ENCODE data around the gene BAG3. TPM values are rescaled to one million over a fixed set of nuclear protein-coding genes. Genes with fewer than 3 reads are reported as not detected.
A peak's percentile ranks its signal among the peaks of the same experiment; 100 is the strongest.
"Not testable (repeated sequence)": the region's sequence is repeated elsewhere in the genome, so short reads cannot be mapped to it uniquely, and the experiment has no call there.

The BAG3 gene
- total RNA-seq, 1 experiment from 2014 or later: 27.3 TPM

GRCh38 chr10:119640384-119640783, 10.8 kb upstream of the BAG3 start:
- DNase-seq (ENCODE audit: low read depth): no peak

GRCh38 chr10:119640875-119641526, 10.2 kb upstream of the BAG3 start:
- no peak for DNase-seq (ENCODE audit: low read depth)

- no peak for DNase-seq (ENCODE audit: low read depth)
Measured at GRCh38 chr10:119642556-119643111, 8.5 kb upstream of the BAG3 start.

DNA sequence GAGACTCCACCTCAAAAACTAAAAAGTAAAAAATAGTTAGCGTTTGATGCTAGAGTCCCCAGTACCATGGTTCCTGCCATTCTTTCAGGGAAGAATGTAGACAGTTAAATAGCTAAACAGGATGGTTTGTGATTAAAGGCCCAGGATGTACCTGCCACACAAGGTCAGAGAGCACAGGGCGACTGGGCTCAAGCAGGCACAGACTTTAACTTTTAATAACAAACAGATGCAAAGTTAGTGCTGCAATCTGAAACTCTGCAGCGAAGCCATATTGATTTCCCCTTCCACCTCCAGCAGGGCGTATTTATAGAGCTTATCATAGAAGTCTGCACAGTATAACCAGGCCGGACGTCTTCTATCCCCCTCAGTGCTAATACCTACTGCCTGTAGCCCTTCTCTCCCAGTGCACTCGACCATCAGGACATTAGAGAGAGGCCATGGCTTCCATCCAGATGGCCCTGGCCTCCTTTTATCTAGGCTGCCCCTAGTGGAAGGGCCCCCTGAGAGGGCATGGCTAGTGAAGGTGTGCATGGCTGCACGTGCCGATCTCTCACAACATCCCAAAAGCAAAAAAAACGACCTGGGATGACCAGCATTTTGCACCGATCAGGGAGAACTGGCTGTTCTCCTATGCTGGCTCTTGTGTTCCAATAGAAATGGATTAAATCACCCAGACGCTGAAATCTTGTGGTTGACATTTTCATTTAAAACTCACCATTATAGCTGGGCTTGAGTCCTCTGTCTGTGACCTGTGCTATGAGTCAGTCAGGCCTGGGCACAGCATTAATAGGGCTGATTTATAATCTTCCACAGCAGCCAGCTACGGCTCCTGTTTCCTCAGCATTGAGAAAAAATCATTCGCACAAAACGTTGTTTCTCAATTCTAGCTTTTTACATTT, 7.6 kb upstream of the BAG3 start:
- DNase-seq (ENCODE audit: low read depth): peak; percentile 54

DNA sequence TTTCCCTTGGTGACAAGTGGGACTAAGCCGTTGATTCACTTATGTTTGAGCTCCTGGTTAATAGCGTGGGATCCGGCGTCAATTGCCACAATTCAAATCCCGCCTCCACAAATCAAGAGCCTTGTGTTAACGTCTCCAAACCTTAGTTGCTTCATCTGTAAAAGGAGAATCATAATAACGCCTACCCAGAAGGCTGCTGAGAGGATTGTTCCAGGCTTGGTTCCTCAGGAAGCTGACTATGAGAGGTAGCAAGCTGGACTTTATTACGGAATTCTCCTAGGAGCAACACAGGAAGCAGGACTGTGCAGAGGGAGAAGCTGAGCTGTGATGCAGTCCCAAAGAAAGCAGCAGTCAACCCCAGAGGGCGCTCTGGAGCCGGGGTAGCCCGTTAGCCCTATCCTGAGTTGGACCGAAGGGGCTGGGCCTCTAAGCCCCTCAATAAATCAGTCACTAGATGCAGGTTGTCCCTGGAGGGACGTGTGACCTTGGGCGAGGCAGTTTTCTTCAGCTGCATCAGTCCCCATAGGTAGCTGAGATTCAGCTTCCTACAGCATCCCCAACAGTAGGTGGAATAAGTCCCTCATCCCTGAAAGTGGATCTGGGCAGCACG, 6.9 kb upstream of the BAG3 start:
- DNase-seq (ENCODE audit: low read depth): no peak

- no peak for DNase-seq (ENCODE audit: low read depth)
Measured at GRCh38 chr10:119644994-119645393, 6.2 kb upstream of the BAG3 start.

DNA sequence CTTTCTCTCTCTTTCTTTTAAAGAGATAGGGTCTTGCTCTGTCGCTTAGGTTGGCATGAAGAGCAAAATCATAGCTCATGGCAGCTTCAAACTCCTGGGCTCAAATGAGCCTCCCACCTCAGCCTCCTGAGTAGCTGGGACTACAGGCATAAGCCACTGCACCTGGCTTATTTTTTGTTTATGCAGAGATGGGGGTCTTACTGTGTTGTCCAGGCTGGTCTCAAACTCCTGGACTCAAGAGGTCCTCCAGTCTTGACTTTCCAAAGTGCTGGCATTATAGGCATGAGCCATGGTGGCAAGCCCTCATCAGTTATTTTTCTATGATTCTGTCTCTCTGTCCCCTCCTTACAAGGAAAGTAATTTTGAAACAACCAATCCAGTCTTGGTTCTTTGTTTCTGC, 1.1 kb upstream of the BAG3 start:
- DNase-seq (ENCODE audit: low read depth): no peak

GRCh38 chr10:119651514-119652360, 557 bp downstream of the BAG3 start:
- no peak for DNase-seq (ENCODE audit: low read depth)

GRCh38 chr10:119652361-119652730, 1.2 kb downstream of the BAG3 start:
- peak; percentile 73 for DNase-seq (ENCODE audit: low read depth)

- no peak for DNase-seq (ENCODE audit: low read depth)
Measured at GRCh38 chr10:119653209-119653608, 2.0 kb downstream of the BAG3 start.

DNA sequence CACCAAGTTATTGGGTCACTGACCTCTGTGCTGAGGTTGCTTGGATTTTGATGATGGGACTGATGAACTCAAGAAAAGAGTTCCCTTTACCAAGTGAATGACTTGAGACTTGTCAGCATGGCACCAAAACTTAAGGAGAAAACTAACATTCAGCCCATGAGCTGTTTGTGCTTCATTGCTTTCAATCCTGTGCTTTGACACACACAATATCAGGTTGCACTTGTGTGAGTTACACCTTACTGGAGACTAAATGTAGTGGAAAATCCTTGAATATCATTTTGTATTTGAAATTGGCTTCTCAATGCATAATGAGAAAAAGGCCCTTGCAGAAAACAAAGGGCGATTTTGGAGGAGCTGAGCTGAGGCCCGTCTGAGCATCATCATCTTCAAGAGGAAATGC, 2.7 kb downstream of the BAG3 start:
- DNase-seq (ENCODE audit: low read depth): no peak

- DNase-seq (ENCODE audit: low read depth): no peak
Measured at GRCh38 chr10:119654540-119654939, 3.4 kb downstream of the BAG3 start.

GRCh38 chr10:119655566-119656001, 4.4 kb downstream of the BAG3 start:
- DNase-seq (ENCODE audit: low read depth): peak; percentile 81

- DNase-seq (ENCODE audit: low read depth): no peak
Measured at GRCh38 chr10:119656760-119657159, 5.6 kb downstream of the BAG3 start.

- peak; percentile 61 for DNase-seq (ENCODE audit: low read depth)
Measured at GRCh38 chr10:119657725-119658124, 6.5 kb downstream of the BAG3 start.

DNA sequence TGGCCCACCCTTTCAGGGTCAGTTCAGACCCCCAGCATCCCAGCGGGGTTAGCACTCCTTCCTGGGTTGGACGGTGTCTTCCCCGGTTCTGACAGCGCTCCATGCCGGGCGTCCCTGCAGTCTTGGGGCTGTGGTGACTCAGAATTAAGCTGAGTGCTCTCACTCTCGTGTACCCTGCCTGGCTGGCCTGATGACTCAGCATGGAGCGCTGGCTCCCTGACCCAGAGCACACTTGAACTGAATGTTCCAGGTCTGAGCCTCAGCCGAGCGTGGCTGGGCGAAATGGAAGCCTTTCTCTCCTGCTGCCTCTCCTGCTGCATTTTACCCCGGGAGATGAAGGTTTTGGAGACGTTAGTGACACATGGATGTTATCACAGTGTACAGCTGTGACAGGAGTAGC, 7.1 kb downstream of the BAG3 start:
- peak; percentile 93 for DNase-seq (ENCODE audit: low read depth)

GRCh38 chr10:119659951-119660350, 8.8 kb downstream of the BAG3 start:
- no peak for DNase-seq (ENCODE audit: low read depth)

DNA sequence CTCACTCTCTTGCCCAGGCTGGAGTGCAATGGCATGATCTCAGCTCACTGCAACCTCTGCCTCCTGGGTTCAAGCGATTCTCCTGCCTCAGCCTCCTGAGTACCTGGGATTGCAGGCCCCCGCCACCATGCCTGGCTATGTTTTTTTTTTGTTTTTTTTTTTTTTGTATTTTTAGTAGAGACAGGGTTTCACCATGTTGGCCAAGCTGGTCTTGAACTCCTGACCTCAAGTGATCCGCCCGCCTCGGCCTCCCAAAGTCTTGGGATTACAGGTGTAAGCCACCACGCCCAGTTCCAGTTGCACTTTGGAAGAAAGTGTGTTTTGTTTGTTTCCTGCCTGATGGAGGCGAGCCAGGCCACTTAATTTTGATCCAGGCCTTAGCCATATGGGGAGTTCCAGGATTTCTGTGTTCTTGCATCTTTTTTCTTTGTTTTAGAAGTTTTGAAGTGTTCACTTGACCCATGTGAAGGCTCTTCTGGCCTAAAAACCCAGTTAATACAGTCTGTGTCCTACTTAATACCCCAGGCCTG, 11.0 kb downstream of the BAG3 start:
- DNase-seq (ENCODE audit: low read depth): not testable (repeated sequence)

DNA sequence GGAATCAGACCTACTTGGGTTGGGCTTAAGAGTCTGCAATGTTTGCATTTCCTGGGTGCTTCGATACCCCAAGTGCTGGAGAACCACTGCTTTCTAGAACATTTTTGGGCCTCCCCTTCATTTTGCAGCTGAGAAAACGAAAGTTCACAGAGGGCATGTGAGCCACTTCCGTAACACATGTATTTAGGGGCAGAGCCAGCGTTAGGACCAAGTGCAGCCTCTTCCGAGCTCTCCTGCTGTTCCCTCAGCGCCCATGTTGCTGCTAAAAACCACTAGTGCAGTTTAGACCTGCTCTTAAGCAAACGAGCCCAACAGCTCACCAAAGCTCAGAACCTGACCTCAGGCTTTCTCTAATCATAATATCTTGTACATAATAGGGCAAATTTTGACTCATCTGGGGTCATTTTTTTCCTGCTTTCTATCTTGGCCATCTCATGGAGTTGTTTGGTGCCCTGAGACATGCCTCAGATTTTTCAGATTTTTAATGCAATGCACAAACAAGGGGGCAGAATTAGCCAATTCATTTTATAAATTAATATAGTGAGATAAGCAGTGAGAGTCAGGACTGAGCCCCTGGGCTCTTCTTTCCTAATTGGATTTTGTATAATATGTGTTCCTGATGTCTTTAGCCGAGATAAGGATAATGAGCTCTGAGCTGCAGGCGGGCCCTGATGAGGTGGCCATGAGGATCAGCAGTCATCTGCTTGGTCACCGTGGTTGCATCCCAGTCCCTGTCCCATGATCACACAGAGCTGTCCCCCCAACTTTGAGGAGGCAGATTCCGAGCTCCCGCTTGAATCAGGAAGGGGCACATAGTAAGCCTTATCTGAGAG, 12.9 kb downstream of the BAG3 start:
- peak; percentile 83 for DNase-seq (ENCODE audit: low read depth)

Data from LHCN-M2 (cell line).